Activated T-helper 2 cell treated with anti-CD3 and anti-CD28 coated beads, Interferon-gamma antibody, Interleukin-2, Interleukin-4, amounts not matched to agents 10 μg/mL and 5 μg/mL and 100 μg/mL, durations not matched to agents 14 hours and 24 hours and 36 hours (primary cell): ENCODE data around the gene KIF7. TPM values are rescaled to one million over a fixed set of nuclear protein-coding genes. Genes with fewer than 3 reads are reported as not detected.
"Not testable (repeated sequence)": the region's sequence is repeated elsewhere in the genome, so short reads cannot be mapped to it uniquely, and the experiment has no call there.

ENCODE experiments used
- DNase-seq: peaks from one replicate; pipeline ENCODE4 v3.0.0; 2021; ENCODE audit warnings: low spot score
- H3K27ac Mint-ChIP-seq: one replicate; pipeline ENCODE4 v1.8.0; 2021; ENCODE audit warnings: mixed read lengths
- H3K27me3 Mint-ChIP-seq: one replicate; pipeline ENCODE4 v1.8.0; 2021; ENCODE audit warnings: low read depth, mixed read lengths
- H3K36me3 Mint-ChIP-seq: one replicate; pipeline ENCODE4 v1.8.0; 2021; ENCODE audit warnings: low read depth, mixed read lengths
- H3K4me1 Mint-ChIP-seq: one replicate; pipeline ENCODE4 v1.8.0; 2021; ENCODE audit warnings: low read depth, mixed read lengths
- H3K4me3 Mint-ChIP-seq: one replicate; pipeline ENCODE4 v1.8.0; 2021; ENCODE audit warnings: low read depth, mild to moderate bottlenecking, moderate library complexity, mixed read lengths
- H3K9me3 Mint-ChIP-seq: one replicate; pipeline ENCODE4 v1.8.0; 2021; ENCODE audit warnings: mixed read lengths
- intact Hi-C: fragments of 100-400 bp; cut with micrococcal nuclease; formaldehyde crosslinking; loops from one replicate; pipeline ENCODE4 v1.15.1; 2023
- total RNA-seq: library from RNA; stranded (reverse); gene quantifications from 2 replicates; pipeline ENCODE4 v1.2.3, GENCODE V29; 2022

Gene KIF7, protein sequence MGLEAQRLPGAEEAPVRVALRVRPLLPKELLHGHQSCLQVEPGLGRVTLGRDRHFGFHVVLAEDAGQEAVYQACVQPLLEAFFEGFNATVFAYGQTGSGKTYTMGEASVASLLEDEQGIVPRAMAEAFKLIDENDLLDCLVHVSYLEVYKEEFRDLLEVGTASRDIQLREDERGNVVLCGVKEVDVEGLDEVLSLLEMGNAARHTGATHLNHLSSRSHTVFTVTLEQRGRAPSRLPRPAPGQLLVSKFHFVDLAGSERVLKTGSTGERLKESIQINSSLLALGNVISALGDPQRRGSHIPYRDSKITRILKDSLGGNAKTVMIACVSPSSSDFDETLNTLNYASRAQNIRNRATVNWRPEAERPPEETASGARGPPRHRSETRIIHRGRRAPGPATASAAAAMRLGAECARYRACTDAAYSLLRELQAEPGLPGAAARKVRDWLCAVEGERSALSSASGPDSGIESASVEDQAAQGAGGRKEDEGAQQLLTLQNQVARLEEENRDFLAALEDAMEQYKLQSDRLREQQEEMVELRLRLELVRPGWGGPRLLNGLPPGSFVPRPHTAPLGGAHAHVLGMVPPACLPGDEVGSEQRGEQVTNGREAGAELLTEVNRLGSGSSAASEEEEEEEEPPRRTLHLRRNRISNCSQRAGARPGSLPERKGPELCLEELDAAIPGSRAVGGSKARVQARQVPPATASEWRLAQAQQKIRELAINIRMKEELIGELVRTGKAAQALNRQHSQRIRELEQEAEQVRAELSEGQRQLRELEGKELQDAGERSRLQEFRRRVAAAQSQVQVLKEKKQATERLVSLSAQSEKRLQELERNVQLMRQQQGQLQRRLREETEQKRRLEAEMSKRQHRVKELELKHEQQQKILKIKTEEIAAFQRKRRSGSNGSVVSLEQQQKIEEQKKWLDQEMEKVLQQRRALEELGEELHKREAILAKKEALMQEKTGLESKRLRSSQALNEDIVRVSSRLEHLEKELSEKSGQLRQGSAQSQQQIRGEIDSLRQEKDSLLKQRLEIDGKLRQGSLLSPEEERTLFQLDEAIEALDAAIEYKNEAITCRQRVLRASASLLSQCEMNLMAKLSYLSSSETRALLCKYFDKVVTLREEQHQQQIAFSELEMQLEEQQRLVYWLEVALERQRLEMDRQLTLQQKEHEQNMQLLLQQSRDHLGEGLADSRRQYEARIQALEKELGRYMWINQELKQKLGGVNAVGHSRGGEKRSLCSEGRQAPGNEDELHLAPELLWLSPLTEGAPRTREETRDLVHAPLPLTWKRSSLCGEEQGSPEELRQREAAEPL (N-terminal part only)
- total RNA-seq = 3.5 and 4.2 TPM in 2 replicates

DNA sequence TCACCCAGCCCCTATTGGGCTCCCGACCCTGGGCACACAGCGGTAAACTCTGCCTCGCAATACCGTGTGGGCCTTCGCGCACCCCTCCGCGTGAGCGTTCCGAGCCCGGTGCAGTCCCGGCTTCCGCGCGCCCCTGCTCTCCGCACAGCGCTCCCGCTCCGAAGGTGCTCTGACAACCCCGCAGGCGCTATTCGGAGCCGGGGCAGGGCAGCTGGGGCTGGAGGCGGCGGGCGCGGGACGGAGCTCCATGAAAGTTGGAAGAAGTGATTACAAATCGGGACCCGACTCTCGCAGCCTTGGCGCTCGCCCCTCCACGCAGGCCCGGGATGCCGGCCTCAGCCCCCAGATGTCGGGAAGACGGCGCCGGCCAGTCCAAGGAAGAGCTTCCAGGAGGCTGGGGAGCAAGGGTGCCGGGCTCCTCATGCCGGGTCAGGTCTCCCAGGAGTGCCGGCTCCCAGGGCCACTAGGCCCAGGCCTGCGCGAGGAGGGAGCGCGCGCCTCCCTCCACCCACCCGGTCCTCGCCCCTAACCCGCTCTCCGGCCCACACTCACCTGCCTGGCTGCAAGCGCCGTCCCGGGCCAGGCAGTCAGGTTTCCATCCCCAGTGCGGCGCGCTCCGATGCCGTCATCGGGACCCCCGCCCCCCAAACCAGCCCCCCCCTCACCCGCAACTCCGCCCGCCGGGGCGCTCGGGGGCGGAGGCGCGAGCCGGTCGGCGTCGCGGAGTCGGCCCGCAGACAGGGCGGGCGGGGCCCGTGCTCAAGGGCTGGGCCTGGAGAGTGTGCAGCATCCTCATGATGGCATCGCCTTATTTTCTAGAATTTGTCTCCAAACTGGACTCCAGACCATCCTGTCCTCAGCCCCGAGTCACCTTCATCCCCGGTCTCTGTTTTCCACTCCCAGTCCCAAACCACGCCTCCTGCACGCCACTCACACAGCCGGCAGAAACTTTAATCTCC, at the start of gene KIF7:
Gene KIF7 (minus strand): TSS at position 621 of the 959 bp plus-strand sequence. CDS start 2,537 bp downstream, outside the sequence.
- peak within 1 kb of the TSS; percentile 78 for H3K27ac Mint-ChIP-seq
- DNase-seq = no peak
- intact Hi-C loops = no loop called here
- peaks cover 47% of the 10 kb centered on the region for H3K27me3 Mint-ChIP-seq
- no peaks in the 10 kb centered on the region for H3K9me3 Mint-ChIP-seq
- H3K4me1 Mint-ChIP-seq = peaks cover 25% of the 10 kb centered on the region
- H3K36me3 Mint-ChIP-seq = peaks cover 4% of the 10 kb centered on the region
- peak within 1 kb of the TSS; percentile 71 for H3K4me3 Mint-ChIP-seq

DNA sequence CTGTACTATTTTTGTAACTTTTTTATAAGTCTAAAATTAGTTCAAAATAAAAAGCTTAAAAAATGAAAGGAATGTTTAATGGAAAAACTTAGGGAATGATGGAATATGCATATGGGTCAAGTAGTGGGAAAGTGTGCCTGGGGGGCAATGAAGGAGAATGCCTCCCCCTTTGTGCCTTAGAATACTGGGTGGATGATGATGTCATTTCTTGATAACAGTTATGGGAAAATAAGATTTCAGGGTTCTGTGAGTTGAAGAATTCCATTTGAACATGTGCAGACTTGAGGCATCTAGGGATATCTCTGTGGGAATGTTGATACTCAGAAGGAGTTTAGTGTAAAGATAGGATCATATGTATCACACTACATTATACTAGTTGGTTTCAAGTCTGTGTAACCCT, 49.1 kb upstream of the KIF7 start:
- DNase-seq = no peak
- Mint-ChIP-seq H3K27me3 (peaks cover 50% of the 10 kb centered on the region), H3K36me3 (no peaks in the 10 kb centered on the region), H3K9me3 (no peaks in the 10 kb centered on the region), H3K27ac (no peak overlapping the region), H3K4me1 (no peaks in the 10 kb centered on the region), H3K4me3 (no peak overlapping the region)
- intact Hi-C loops = loop anchor here (10.0 kb wide), 1 partner anchor 60 kb away; no protein-coding TSS in a partner anchor

DNA sequence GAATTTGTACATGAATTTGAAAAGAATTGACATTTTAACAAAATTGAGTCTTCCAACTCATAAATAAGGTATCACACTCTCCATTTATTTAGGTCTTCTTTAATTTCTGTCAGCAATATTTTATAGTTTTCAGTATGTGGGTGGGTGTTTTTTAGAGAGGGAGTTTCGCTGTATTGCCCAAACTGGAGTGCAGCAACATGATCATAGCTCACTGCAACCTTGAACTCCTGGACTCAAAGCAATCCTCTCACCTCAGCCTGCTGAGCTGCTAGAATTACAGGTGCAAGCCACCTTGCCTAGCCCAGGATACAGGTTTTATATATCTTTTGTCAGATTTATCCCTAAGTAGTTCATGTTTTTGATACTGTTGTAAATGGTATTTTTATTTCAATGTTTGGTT, 39.9 kb upstream of the KIF7 start:
- H3K4me3 Mint-ChIP-seq = no peak overlapping the region
- DNase-seq = no peak
- no peaks in the 10 kb centered on the region for H3K36me3 Mint-ChIP-seq
- H3K27me3 Mint-ChIP-seq = peaks cover 23% of the 10 kb centered on the region
- intact Hi-C loops = no loop called here
- H3K27ac Mint-ChIP-seq = no peak overlapping the region
- peaks cover 8% of the 10 kb centered on the region for H3K4me1 Mint-ChIP-seq
- H3K9me3 Mint-ChIP-seq = no peaks in the 10 kb centered on the region

DNA sequence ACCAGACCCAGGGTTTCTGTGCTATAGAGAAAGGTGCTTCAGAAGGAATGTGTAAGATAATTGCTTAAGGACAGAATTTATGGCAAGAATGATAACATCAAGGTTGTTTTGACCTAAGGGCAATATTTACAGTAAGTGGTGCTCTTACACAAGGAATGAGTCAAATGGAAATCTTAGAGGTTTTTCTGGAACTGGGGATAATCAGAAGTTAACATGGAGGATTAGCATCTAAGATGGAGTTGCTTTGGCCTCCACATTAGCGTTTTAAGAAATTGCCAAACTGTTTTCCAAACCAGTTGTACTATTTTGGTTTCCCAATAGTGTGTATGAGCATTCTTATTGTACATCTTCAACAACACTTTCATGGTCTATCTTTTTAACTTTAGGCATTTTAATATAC, 38.4 kb upstream of the KIF7 start:
- H3K4me1 Mint-ChIP-seq = peaks cover 13% of the 10 kb centered on the region
- intact Hi-C loops = no loop called here

DNA sequence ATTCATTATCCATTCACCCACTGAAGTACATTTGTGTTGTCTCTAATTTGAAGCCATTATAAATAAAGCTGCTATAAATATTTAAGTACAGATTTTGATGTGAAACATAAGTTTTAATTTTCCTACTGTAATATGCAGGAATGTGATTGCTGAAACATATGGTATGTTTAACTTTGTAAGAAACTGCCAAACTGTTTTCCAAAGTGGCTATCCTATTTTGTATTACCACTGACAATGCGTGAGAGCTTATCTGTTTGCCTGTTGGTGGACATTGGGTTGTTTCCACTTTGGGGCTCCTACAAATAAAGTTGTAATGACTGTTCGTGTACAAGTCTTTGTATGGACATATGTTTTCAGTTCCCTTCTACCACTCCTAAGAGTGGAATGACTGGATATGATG, 37.8 kb upstream of the KIF7 start:
- intact Hi-C loops = no loop called here

More for the DNA sequence above, 38.4 kb upstream of the KIF7 start:
- no peak for DNase-seq
- H3K36me3 Mint-ChIP-seq = no peaks in the 10 kb centered on the region
- H3K27ac Mint-ChIP-seq = no peak overlapping the region
- H3K4me3 Mint-ChIP-seq = no peak overlapping the region
- peaks cover 15% of the 10 kb centered on the region for H3K27me3 Mint-ChIP-seq
- no peaks in the 10 kb centered on the region for H3K9me3 Mint-ChIP-seq

DNA sequence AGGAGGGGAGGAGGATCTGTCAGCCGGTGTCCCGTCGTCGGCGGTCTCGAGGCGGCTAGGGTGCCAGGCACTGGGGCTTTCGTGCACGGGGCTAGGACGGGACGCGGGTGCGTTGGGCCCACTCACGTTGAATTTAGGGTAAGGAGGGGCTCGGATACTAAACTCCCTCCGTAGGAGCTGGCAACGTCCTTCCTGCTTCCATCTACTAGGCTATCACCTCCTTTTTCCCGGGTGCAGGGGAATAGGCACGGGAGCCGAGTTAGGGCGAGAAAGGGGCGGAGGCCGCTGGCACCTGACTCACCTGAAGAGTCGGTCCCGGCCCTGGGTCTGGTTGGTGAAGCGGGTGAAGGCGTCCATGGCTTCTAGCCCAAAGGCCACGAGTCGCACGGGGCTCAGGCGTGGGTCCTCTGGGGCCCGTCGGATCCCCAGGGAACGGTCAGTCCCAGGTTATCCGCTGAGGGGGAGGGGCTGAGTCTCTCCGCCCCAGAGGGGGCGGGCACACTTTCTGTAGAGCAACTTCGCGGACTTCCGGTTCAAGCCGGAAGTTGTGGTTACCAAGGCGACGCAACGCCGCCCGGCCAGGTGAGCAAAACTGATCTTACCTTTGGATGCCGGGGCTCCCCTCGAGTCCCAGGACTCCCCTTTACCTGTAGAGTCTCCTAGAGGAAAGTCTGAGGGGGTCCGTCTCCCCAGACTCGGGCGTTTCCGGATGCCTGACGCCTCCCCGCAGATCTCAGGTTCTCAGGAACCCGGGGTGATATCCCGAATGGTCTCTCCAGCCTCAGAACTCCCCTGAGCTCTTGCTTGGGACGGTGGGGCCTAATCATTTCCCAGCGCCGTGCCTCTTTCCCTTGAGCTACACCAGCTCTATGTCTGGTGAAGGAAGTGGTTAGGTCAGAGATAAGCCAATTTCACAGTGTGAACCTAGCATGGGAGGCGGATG, 35.3 kb upstream of the KIF7 start, which contains the start of the genes PEX11A and WDR93:
Gene PEX11A (minus strand): TSS at position 479 of the 943 bp plus-strand sequence. CDS start 122 bp downstream, at position 357.
Gene WDR93 (plus strand): TSS at position 536 of the 943 bp plus-strand sequence. CDS start 10,936 bp downstream, outside the sequence.
- DNase-seq = peak; percentile 60
- Mint-ChIP-seq H3K9me3 (no peaks in the 10 kb centered on the region), H3K4me3 (peak within 1 kb of the TSS; percentile 79), H3K36me3 (no peaks in the 10 kb centered on the region), H3K27ac (peak within 1 kb of the TSS; percentile 79), H3K27me3 (peaks cover 9% of the 10 kb centered on the region), H3K4me1 (peaks cover 16% of the 10 kb centered on the region)
- intact Hi-C loops = no loop called here

More for the DNA sequence above, 37.8 kb upstream of the KIF7 start:
- Mint-ChIP-seq H3K27ac (no peak overlapping the region), H3K4me1 (peaks cover 14% of the 10 kb centered on the region), H3K9me3 (no peaks in the 10 kb centered on the region), H3K27me3 (peaks cover 15% of the 10 kb centered on the region), H3K36me3 (no peaks in the 10 kb centered on the region), H3K4me3 (no peak overlapping the region)
- no peak for DNase-seq

DNA sequence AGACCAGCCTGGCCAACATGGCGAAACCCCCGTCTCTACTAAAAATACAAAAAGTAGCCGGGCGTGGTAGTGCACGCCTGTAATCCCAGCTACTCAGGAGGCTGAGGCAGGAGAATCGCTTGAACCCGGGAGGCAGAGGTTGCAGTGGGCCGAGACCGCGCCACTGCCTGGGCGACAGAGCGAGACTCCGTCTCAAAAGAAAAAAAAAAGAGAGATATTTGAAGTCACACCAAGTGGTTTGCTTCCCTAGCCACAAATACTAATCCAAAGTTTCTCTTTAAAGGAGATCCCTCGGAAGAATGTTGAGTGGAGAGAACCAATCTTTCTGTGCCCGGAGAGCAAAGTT, 34.6 kb upstream of the KIF7 start:
- intact Hi-C loops, H3K27me3 Mint-ChIP-seq, H3K9me3 Mint-ChIP-seq, H3K36me3 Mint-ChIP-seq, DNase-seq: not testable (repeated sequence)
- H3K27ac Mint-ChIP-seq = peak overlapping the region; percentile 28
- peak overlapping the region; percentile 79 for H3K4me3 Mint-ChIP-seq
- H3K4me1 Mint-ChIP-seq = peaks cover 16% of the 10 kb centered on the region

DNA sequence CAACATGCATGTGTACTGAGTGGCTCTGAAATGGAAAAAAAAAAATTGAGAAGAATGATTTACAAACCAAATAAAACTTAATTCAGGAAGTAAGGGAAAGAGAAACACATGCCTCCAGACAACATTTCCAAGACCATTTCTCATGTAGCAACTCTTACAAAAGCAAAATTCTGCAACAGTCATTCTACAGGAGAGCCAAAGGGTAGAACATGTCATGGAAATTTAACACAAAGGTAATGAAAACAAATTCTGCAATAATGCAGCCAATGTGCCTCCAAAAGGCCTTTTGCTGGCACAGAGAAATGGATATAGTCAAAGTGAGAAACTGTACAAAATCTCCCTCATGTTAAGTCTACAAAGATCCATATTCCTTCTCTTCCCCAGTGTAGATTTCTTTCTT, 31.3 kb upstream of the KIF7 start:
- intact Hi-C loops = no loop called here
- Mint-ChIP-seq H3K4me3 (no peak overlapping the region), H3K27ac (no peak overlapping the region), H3K9me3 (no peaks in the 10 kb centered on the region), H3K36me3 (no peaks in the 10 kb centered on the region), H3K4me1 (peaks cover 15% of the 10 kb centered on the region), H3K27me3 (peaks cover 3% of the 10 kb centered on the region)
- no peak for DNase-seq

DNA sequence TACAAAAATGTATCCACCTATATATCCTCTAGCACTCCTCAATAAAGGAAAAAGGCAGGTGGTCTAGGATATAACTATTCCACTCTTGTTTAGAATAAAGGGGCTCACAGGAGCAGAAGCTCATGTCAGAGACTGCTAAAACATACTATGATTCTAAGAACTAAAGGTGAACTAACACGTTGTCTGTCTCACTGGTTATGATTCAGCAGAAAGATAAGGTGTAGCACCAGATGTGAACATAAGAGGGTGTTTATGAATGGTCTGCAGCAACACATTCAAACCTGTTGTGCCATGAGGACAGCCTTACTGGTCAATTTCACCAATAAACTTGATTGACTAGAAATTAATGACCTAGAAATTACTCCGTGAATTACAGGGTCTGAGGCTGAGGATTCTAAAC, 30.7 kb upstream of the KIF7 start:
- Mint-ChIP-seq H3K36me3 (no peaks in the 10 kb centered on the region), H3K4me3 (no peak overlapping the region), H3K27ac (no peak overlapping the region), H3K9me3 (no peaks in the 10 kb centered on the region), H3K27me3 (peaks cover 3% of the 10 kb centered on the region), H3K4me1 (peaks cover 13% of the 10 kb centered on the region)
- DNase-seq = no peak
- intact Hi-C loops = no loop called here

DNA sequence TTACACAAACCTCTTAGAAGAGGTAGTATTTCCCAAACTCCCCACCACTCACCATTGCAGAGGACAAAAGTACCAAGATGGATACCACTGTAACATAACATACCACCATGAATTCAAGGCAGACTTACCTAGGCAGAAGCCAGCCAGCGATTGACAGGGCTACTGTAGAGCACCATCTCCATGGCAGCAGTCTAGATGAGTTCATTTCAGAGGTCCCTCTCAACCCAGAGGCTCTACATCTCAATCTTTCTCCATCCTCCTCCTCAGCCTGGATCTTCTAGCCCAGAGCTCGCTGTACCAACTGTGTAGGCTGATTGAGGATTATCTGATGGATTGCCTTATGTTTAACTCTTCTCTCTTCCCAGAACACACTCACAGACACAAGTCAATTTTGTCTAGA, 25.9 kb upstream of the KIF7 start:
- DNase-seq = no peak
- Mint-ChIP-seq H3K27me3 (peaks cover 13% of the 10 kb centered on the region), H3K4me1 (no peaks in the 10 kb centered on the region), H3K27ac (no peak overlapping the region), H3K36me3 (no peaks in the 10 kb centered on the region), H3K4me3 (no peak overlapping the region), H3K9me3 (no peaks in the 10 kb centered on the region)
- intact Hi-C loops = no loop called here
